ENCODE measurements around the gene ZKSCAN2.

The ZKSCAN2 gene

DNA sequence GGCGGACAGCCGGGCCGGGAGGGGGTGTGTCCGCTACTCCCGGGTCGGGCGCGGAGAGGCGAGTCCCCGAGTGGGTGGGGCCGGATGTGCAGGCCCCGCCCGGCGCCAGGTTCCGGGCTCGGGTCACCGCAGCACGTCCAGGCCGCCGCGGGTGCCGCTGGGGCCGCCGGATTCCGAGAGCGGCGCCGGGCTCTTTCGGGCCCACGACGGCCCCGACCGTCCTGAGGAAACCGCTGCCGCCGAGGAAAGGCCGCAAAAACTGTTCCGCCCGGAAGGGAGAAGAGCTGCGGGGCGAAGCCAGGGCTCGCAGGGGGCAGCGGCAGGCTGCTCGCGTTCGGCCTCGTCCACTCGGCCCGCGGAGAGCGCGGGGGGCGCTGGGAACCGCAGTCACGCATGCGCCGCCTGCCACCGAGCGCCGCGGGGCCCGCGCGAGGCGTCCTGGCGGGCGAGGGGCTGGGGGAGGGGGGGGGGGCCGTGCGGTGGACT, at the start of gene ZKSCAN2:
Gene ZKSCAN2 (minus strand): TSS at position 376 of the 486 bp plus-strand sequence. CDS start 718 bp downstream, outside the sequence.
- no peak for FAIRE-seq

- no peak for FAIRE-seq
Measured at GRCh38 chr16:25299792-25300590, 42.3 kb upstream of the ZKSCAN2 start.

DNA sequence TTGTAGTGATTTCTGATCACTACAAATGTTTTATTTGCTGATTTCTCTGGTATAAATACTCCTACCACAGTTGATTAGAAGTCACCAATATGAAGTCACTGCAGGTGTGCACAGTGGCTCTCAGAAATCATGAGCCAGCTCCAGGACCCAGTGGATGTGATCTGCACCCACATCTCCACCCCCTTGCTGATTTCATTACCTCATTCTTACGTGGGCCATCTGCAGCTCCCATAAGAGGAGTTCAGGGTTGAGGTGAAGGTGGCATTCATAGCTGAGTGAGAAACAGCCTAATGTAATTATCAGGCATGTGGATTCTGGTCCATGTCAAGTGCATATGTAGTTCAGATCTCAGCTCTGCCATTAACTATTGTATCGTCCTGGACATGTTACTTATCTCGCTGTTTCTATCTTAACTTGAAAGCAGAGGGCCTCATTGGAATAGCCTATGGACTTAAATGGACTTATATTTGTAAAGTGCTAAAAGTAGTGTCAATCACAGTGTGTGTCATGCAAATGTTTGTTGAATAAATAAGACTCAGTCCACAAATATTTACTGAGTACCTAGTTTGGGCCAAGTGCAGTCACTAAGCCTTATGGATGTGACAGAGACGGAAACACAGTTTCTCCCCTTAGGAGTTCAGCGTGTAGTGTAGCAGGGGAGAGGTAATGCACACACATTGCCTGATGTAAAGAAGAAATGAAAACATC, 40.7 kb upstream of the ZKSCAN2 start:
- FAIRE-seq, result no peak

DNA sequence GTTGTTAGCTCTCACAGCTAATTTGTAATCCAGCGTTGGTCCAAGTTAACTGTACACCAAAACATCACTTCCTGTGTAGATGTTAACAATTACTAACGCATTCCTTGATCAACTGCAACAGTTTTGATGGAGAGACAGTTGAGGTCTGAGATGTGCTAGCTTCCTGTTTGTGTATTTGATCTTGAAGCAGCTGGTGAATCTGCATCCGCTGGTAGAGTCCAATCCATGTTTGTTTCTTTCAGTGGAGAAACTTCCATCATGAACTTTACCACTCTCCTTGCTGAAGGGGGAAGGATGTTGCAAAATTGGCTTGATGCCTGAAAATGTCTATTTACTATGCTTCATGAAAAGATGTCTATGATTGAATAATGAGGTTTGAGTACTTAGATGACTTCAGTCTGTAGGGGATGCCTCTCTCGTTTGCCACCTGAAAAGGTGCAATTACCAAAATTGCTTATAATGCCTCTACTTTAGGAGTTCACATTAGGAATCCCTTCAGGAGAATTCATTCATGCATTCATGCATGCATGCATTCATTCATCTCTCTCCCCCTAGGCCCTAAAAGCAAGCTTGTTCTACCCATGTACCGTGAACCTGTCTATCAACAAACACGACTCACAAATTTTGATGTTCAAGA, 39.6 kb upstream of the ZKSCAN2 start:
- FAIRE-seq, result no peak

GRCh38 chr16:25291580-25291979, 33.9 kb upstream of the ZKSCAN2 start:
- no peak for FAIRE-seq

DNA sequence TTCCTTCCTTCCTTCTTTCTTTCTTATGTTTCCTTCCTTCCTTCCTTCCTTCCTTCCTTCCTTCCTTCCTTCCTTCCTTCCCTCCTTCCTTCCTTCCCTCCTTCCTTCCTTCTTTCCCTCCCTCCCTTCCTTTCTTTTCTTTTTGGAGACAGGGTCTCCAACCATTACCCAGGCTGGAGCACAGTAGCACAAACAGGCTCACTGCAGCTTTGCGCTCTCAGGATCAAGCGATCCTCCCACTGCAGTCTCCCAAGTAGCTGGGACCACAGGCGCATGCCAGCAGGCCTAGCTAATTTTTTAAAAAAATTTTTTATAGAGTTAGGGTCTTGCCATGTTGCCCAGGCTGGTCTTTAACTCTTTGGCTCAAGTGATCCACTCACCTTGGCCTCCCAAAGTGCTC, 31.8 kb upstream of the ZKSCAN2 start:
- FAIRE-seq, result no peak

DNA sequence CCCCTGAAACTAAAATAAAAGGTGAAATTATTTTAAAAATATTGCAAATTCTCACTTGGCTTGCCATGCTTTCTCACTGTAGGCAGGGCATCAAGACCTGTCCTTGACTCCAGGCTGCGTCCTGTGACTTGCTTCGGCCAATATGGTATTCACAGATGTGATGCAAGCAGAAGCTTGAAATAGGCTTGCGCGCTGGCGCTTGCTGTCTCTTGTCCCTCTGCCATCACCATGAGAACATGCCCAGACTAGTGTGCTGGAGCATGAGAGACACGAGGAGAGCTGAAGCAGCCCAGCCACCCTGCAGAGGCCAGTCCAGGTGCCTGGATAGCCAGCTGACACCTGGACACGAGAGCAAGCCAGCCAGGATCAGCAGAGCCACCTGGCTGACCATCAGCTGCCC, 21.8 kb upstream of the ZKSCAN2 start:
- no peak for FAIRE-seq

- no peak for FAIRE-seq
Measured at GRCh38 chr16:25271421-25271820, 13.8 kb upstream of the ZKSCAN2 start.

- FAIRE-seq, result no peak
Measured at GRCh38 chr16:25270577-25270976, 12.9 kb upstream of the ZKSCAN2 start.

DNA sequence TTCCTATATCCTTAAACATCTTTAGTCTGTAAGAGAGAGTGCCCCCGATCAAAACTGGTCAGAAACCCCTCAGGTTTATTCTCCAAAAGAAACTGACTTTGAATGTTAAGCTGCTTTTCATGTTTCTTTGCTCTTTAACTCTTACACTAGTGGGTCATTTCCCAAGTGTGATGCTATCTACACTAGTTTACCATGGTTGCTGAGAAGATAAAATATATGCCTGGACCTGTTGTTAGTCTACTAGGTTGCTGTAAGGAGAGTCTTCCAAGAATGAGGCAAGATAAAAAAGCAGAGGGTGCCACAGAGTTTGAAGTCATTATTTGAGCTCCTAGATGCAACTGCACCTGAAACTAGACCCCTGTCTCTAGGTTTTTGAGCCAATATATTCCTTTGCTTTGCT, 12.2 kb upstream of the ZKSCAN2 start:
- FAIRE-seq, result no peak

- FAIRE-seq, result no peak
Measured at GRCh38 chr16:25265968-25266367, 8.3 kb upstream of the ZKSCAN2 start.

- FAIRE-seq, result no peak
Measured at GRCh38 chr16:25264597-25264996, 7.0 kb upstream of the ZKSCAN2 start.

GRCh38 chr16:25260416-25260815, 2.8 kb upstream of the ZKSCAN2 start:
- no peak for FAIRE-seq

DNA sequence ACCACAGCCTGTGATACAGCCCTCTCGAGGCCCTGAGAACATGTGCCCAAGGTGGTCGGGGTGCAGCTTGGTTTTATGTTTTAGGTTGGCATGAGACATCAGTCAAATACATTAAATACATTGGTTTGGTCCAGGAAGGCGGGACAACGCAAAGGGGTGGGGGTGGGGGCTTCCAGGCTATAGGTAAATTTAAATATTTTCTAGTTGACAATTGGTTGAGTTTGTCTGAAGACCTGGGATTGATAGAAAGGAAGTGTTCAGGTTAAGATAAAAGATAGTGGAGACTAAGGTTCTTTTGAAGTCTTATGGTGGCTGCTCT, 1.2 kb upstream of the ZKSCAN2 start:
- FAIRE-seq, result no peak

GRCh38 chr16:25257956-25258860, 563 bp upstream of the ZKSCAN2 start:
- no peak for FAIRE-seq

- no peak for FAIRE-seq
Measured at GRCh38 chr16:25256695-25257469, 763 bp downstream of the ZKSCAN2 start.

- FAIRE-seq, result no peak
Measured at GRCh38 chr16:25253322-25253721, 4.3 kb downstream of the ZKSCAN2 start.

- FAIRE-seq, result no peak
Measured at GRCh38 chr16:25250467-25250866, 7.2 kb downstream of the ZKSCAN2 start.

DNA sequence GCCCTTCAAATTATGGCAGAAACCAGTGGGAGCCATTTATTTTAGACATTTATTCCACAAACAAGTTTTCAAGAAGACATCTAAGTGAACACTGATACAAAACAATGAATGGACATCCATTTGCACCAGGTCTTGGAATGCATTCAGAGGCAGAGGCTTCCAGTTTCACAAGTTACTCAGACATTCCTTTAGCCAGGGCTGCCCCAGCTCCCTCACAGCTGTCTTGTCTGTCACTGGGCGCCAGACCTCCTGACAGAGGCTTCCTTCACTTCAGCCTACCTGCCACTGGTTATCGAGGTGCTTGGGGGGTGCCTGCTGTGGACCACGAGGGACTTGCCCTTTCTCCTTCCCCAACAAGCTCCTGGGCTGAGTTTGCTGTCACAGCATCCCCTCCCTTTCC, 21.7 kb downstream of the ZKSCAN2 start:
- no peak for FAIRE-seq

DNA sequence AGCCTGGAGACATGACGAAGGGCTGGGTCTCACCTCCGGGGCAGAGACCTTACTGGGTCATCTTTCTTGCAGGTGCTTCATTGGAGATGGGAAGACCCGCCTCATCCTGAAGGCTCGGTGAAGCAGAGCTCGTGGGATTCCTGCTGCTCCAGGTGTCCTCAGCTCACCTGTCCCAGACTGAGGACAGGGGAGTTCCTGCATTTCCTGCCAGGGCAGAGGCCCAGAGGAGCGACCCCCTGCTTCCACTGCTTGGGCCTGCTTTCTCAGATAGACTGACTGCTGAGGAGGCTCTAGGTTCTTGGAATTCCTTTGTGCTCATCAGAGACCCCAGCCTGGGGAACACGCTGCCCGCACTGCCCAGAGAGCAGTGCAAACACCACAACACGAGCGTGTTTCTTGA, 29.3 kb downstream of the ZKSCAN2 start:
- FAIRE-seq, result no peak

- no peak for FAIRE-seq
Measured at GRCh38 chr16:25224731-25225319, 32.8 kb downstream of the ZKSCAN2 start.

GRCh38 chr16:25223964-25224363, 33.7 kb downstream of the ZKSCAN2 start:
- no peak for FAIRE-seq
